HCT116 (cell line): Measurements from ENCODE around the gene GGPS1. TPM values are rescaled to one million over a fixed set of nuclear protein-coding genes. Genes with fewer than 3 reads are reported as not detected.

Source experiments
- ATAC-seq: fragments of 200-7000 bp; cut with Tn5 transposase; 2 replicates; pipeline ENCODE4 v1.9.1; 2020; ENCODE audit warnings: mild to moderate bottlenecking, moderate library complexity
- BruUV-seq: library from RNA; stranded (reverse); fragments of 400-500 nt; replicated peaks from 2 replicates; lab custom pipeline; 2021; lab: Mats Ljungman, UMichigan
- CTCF ChIA-PET: fragments of 300-600 bp; sonication (Branson Sonifier 250); formaldehyde crosslinking; loops from one replicate; lab custom pipeline; 2021; ENCODE audit warnings: antibody characterized with exemption; lab: Charles Lee
- POLR2A ChIA-PET: fragments of 300-600, 350-600 bp; sonication (Branson Sonifier 250); formaldehyde crosslinking; loops from one replicate; lab custom pipeline; 2021; ENCODE audit warnings: antibody characterized with exemption; lab: Charles Lee
- RAD21 ChIA-PET, 2 experiments: fragments of 300-600 bp; sonication (Branson Sonifier 250); formaldehyde crosslinking; loops; one replicate each; lab custom pipeline; 2023; ENCODE audit warnings: low total read pairs in 2 of 2; ENCODE audit not compliant: uncharacterized antibody in 2 of 2, unreplicated experiment in 2 of 2, low non-redundant PET in 1 of 2; lab: Charles Lee
- DNase-seq: peaks from one replicate; pipeline ENCODE4 v3.0.0-alpha.2; 2010; ENCODE audit warnings: low read depth, low spot score
- H2AFZ ChIP-seq: fragments of 200-600 bp; shearing (Covaris generic), sonication (generic); 2 replicates; pipeline ENCODE4 v1.6.1; 2017; ENCODE audit warnings: low read depth, mixed run types, mixed read lengths, antibody characterized with exemption, low read length; ENCODE audit not compliant: poor library complexity, severe bottlenecking
- H3K27ac ChIP-seq: 2 replicates; pipeline ENCODE4 v1.5.1; 2012; ENCODE audit warnings: low read depth, low read length
- H3K27me3 ChIP-seq: fragments of 200-600 bp; sonication (generic); 2 replicates; pipeline ENCODE4 v1.6.1; 2016; ENCODE audit warnings: mixed run types, low read length, mixed read lengths; ENCODE audit not compliant: insufficient read depth
- H3K36me3 ChIP-seq, 2 experiments: fragments of 200-500 bp in 1 of 2; fragments of 200-600 bp in 1 of 2; sonication (Bioruptor generic) in 1 of 2; sonication (generic) in 1 of 2; 2 replicates each; pipeline versions ENCODE4 v1.5.1 to v1.6.1; 2014 to 2016; ENCODE audit warnings: low read length in 2 of 2, inconsistent platforms in 1 of 2, mixed read lengths in 1 of 2, mixed run types in 1 of 2; ENCODE audit not compliant: insufficient read depth in 2 of 2, control insufficient read depth in 1 of 2
- H3K4me1 ChIP-seq, 2 experiments: fragments of 200-600 bp in 1 of 2; sonication (generic) in 1 of 2; 2 replicates each; pipeline versions ENCODE4 v1.5.1 to v1.6.1; 2012 to 2017; ENCODE audit warnings: low read length in 2 of 2, inconsistent platforms in 1 of 2, mild to moderate bottlenecking in 1 of 2, mixed read lengths in 1 of 2, mixed run types in 1 of 2, moderate library complexity in 1 of 2; ENCODE audit not compliant: insufficient read depth in 2 of 2, control insufficient read depth in 1 of 2
- H3K4me2 ChIP-seq: fragments of 200-600 bp; sonication (generic); 2 replicates; pipeline ENCODE4 v1.6.1; 2017; ENCODE audit warnings: mixed run types, low read length, mixed read lengths
- H3K4me3 ChIP-seq, 2 experiments: fragments of 200-600 bp in 1 of 2; sonication (generic) in 1 of 2; replicated peaks in 1 of 2; 2 replicates each; pipeline ENCODE4 v1.5.1; 2011 to 2016; ENCODE audit warnings: low read length in 2 of 2, control low read depth in 1 of 2, low read depth in 1 of 2, mild to moderate bottlenecking in 1 of 2, mixed read lengths in 1 of 2, mixed run types in 1 of 2
- H3K79me2 ChIP-seq: fragments of 200-600 bp; sonication (generic); 2 replicates; pipeline ENCODE4 v1.6.1; 2017; ENCODE audit warnings: mild to moderate bottlenecking, mixed run types, low read length, moderate library complexity, mixed read lengths; ENCODE audit not compliant: insufficient read depth
- H3K9ac ChIP-seq: fragments of 200-600 bp; sonication (generic); 2 replicates; pipeline ENCODE4 v1.6.1; 2016; ENCODE audit warnings: low read length, mixed read lengths
- H3K9me2 ChIP-seq: fragments of 200-600 bp; sonication (generic), shearing (Covaris generic); 2 replicates; pipeline ENCODE4 v1.6.1; 2017; ENCODE audit warnings: mixed run types, mild to moderate bottlenecking, moderate library complexity; ENCODE audit not compliant: insufficient read depth
- H3K9me3 ChIP-seq, 2 experiments: fragments of 200-500 bp in 1 of 2; fragments of 200-600 bp in 1 of 2; sonication (Bioruptor generic) in 1 of 2; sonication (generic) in 1 of 2; 2 replicates each; pipeline ENCODE4 v1.6.1; 2014 to 2017; ENCODE audit warnings: low read length in 2 of 2, mixed read lengths in 2 of 2, inconsistent platforms in 1 of 2, low read depth in 1 of 2, mild to moderate bottlenecking in 1 of 2, mixed run types in 1 of 2, moderate library complexity in 1 of 2; ENCODE audit not compliant: control insufficient read depth in 1 of 2, insufficient read depth in 1 of 2
- H4K20me1 ChIP-seq: fragments of 200-600 bp; sonication (generic), shearing (Covaris generic); 2 replicates; pipeline ENCODE4 v1.6.1; 2017; ENCODE audit warnings: mixed run types, mild to moderate bottlenecking, moderate library complexity; ENCODE audit not compliant: insufficient read depth
- CEBPB ChIP-seq: IDR thresholded peaks from 2 replicates; pipeline ENCODE4 v1.6.1; 2012; ENCODE audit warnings: low read depth
- EZH2 ChIP-seq: fragments of 200-600 bp; sonication (generic); IDR thresholded peaks from 2 replicates; pipeline ENCODE4 v1.6.1; 2017; ENCODE audit warnings: antibody characterized with exemption, mixed run types
- RAD21 ChIP-seq: IDR thresholded peaks from 2 replicates; pipeline ENCODE4 v1.6.1; 2012; ENCODE audit warnings: low read depth, mild to moderate bottlenecking
- SRF ChIP-seq: IDR thresholded peaks from 2 replicates; pipeline ENCODE4 v1.6.1; 2012; ENCODE audit warnings: low read depth
- TCF7L2 ChIP-seq: IDR thresholded peaks from 2 replicates; pipeline ENCODE4 v1.7.0; 2011; ENCODE audit warnings: borderline replicate concordance, inconsistent platforms; ENCODE audit not compliant: insufficient read depth, insufficient read length; ENCODE audit errors: extremely low read depth
- YY1 ChIP-seq: IDR thresholded peaks from 2 replicates; pipeline ENCODE4 v1.6.1; 2011; ENCODE audit warnings: low read length, low read depth, moderate library complexity, mild to moderate bottlenecking; ENCODE audit not compliant: insufficient replicate concordance; ENCODE audit errors: extremely low read depth
- ZFX ChIP-seq: fragments of 450-650 bp; IDR thresholded peaks from 2 replicates; pipeline ENCODE4 v1.6.1; 2017
- ZNF274 ChIP-seq: fragments of 200-500 bp; sonication (Bioruptor generic); IDR thresholded peaks from 2 replicates; pipeline ENCODE4 v1.6.1; 2014; ENCODE audit warnings: mild to moderate bottlenecking, low read depth, low read length, inconsistent platforms
- intact Hi-C: fragments of 100-400 bp; cut with micrococcal nuclease; formaldehyde crosslinking; loops from 2 replicates; pipeline ENCODE4 v1.10.0; 2022
- total RNA-seq: library from RNA; stranded (reverse); gene quantifications from one replicate; pipeline ENCODE4 v1.2.1, GENCODE V29; 2021; ENCODE audit not compliant: unreplicated experiment
- TF ChIP-seq, protein P1 (sequence below): IDR thresholded peaks from 2 replicates; pipeline ENCODE4 v1.6.1; 2012; ENCODE audit warnings: low read depth
- TF ChIP-seq, protein P2 (sequence below): IDR thresholded peaks from 2 replicates; pipeline ENCODE4 v1.6.1; 2012
- TF ChIP-seq, protein P3 (sequence below): IDR thresholded peaks from 2 replicates; pipeline ENCODE4 v1.6.1; 2012

GGPS1 gene
- total RNA-seq, 1 experiment from 2014 or later, result 30.6 TPM

DNA sequence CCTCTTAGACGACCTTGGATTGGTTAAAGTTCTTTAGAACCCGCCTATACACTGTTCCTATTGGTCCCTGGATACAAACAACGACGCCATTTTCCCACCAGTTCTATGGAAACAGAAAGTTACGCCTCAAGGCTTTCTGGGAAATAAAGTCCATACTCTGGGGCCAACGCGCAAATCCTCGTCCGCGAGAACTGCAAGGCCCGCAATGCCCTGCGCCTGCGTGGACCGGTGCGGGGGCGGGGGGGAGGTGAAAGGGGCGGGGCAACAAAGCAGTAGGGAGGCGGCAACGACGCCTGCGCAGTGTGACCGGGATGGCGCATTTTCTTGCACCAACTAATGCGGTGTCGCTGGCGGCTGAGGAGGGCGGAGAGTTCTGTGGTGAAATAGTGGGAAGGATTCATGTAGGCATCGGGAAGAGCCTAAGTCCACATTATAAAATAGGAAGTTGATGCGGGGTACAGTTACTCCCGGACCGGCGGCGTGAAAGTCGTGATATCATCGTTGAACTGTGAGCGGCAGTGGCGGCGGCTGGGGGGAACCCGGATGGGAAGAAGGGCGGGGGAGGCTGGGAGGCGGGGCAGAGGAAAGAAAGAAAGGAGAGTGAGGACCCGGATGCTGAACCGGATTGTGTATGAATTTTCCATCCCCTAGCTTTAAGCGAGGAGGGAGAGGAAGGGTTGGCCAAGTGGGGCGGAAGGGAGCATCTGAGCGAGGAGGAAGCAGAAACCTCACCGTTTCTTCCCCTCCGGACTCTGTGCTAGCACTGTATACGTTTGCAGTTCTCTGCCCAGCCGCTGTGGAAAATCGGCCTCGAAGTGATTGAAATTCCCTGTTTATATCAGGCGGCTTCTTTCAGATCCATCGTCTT, at the start of gene GGPS1 (continued):
- TF ChIP-seq, protein P1, sequence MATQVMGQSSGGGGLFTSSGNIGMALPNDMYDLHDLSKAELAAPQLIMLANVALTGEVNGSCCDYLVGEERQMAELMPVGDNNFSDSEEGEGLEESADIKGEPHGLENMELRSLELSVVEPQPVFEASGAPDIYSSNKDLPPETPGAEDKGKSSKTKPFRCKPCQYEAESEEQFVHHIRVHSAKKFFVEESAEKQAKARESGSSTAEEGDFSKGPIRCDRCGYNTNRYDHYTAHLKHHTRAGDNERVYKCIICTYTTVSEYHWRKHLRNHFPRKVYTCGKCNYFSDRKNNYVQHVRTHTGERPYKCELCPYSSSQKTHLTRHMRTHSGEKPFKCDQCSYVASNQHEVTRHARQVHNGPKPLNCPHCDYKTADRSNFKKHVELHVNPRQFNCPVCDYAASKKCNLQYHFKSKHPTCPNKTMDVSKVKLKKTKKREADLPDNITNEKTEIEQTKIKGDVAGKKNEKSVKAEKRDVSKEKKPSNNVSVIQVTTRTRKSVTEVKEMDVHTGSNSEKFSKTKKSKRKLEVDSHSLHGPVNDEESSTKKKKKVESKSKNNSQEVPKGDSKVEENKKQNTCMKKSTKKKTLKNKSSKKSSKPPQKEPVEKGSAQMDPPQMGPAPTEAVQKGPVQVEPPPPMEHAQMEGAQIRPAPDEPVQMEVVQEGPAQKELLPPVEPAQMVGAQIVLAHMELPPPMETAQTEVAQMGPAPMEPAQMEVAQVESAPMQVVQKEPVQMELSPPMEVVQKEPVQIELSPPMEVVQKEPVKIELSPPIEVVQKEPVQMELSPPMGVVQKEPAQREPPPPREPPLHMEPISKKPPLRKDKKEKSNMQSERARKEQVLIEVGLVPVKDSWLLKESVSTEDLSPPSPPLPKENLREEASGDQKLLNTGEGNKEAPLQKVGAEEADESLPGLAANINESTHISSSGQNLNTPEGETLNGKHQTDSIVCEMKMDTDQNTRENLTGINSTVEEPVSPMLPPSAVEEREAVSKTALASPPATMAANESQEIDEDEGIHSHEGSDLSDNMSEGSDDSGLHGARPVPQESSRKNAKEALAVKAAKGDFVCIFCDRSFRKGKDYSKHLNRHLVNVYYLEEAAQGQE, result no peak
- TF ChIP-seq ZNF274 (no peak), SRF (no peak), TCF7L2 (no peak)
- TF ChIP-seq, protein P2, sequence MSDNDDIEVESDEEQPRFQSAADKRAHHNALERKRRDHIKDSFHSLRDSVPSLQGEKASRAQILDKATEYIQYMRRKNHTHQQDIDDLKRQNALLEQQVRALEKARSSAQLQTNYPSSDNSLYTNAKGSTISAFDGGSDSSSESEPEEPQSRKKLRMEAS, result peak; percentile 3; the same call in 1 of the 2 replicates
- TF ChIP-seq, protein P3, sequence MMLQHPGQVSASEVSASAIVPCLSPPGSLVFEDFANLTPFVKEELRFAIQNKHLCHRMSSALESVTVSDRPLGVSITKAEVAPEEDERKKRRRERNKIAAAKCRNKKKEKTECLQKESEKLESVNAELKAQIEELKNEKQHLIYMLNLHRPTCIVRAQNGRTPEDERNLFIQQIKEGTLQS, result no peak

DNA sequence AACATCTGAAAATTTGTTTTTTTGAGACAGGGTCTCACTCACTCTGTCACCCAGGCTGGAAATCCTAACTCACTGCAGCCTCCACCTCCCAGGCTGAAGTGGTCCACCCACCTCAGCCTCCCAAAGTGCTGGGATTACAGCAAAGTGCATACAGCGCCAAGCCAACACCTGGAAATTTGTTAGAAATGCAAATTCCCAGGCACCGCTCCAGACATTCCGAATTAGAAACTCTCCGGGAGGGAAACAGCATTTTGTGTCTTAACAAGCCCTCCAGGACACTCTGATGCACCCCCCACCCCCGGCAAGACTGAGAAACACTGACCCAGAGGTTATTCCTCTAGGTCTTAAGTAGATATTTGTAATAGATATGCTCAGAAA, 49.5 kb upstream of the GGPS1 start:
- peaks cover 0 to 3% of the 10 kb centered on the region in 2 experiments; a peak in 1 of 4 replicates for H3K4me1 ChIP-seq
- H3K4me2 ChIP-seq, result no peak overlapping the region
- no peaks in the 10 kb centered on the region for H3K36me3 ChIP-seq
- H3K4me3 ChIP-seq, result no peak overlapping the region
- ChIA-PET POLR2A (no interaction called here), RAD21 (no interaction called here), CTCF (no interaction called here)
- BruUV-seq, result no TSS peak
- DNase-seq (no peak), ATAC-seq (no peak)
- no peaks in the 10 kb centered on the region for H3K9me3 ChIP-seq
- intact Hi-C loops, result no loop called here
- H3K79me2 ChIP-seq, result peaks cover 92% of the 10 kb centered on the region
- H2AFZ ChIP-seq, result no peak overlapping the region
- peaks cover 10% of the 10 kb centered on the region; the same call in 1 of the 2 replicates for H4K20me1 ChIP-seq
- no peaks in the 10 kb centered on the region for H3K27me3 ChIP-seq
- H3K9me2 ChIP-seq, result no peaks in the 10 kb centered on the region
- H3K27ac ChIP-seq, result no peak overlapping the region
- no peak overlapping the region for H3K9ac ChIP-seq
- no peak for TF ChIP-seq RAD21
- no peak for TF ChIP-seq SRF
- TF ChIP-seq EZH2, result no peak
- TF ChIP-seq, protein P2, result no peak
- no peak for TF ChIP-seq ZFX
- TF ChIP-seq YY1, result no peak
- TF ChIP-seq ZNF274, result no peak
- no peak for TF ChIP-seq CEBPB
- TF ChIP-seq, protein P1, result no peak
- TF ChIP-seq, protein P3, result no peak
